GM19467 (cell line): ENCODE measurements around the gene REPIN1.

Experiments
- ATAC-seq: cut with Tn5 transposase; IDR thresholded peaks from one replicate; pipeline ENCODE4 v1.9.1; 2021; ENCODE audit warnings: mild to moderate bottlenecking, moderate library complexity; ENCODE audit not compliant: unreplicated experiment

REPIN1 gene

DNA sequence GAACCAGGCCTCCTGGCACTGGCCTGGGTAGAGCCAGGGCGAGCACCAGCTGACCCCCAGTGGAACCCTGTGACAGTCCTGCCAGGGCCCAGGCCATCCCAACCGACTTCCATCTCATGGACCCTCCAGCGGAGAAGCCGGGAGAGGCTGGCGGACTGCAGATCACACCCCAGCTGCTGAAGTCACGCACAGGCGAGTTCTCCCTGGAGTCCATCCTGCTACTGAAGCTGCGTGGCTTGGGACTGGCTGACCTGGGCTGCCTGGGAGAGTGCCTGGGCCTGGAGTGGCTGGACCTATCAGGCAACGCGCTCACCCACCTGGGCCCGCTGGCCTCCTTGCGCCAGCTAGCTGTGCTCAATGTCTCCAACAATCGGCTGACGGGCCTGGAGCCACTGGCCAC lies 31.9 kb upstream of the REPIN1 start:
- no peak for ATAC-seq

DNA sequence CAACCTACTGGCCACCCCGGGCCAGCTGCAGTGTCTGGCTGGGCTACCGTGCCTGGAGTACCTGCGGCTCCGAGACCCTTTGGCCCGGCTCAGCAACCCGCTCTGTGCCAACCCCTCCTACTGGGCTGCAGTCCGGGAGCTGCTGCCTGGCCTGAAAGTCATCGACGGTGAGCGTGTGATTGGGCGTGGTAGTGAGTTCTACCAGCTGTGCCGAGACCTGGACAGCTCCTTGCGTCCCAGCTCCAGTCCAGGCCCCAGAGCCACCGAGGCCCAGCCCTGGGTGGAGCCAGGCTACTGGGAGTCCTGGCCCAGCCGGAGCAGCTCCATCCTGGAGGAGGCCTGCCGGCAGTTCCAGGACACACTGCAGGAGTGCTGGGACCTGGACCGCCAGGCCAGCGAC lies 31.4 kb upstream of the REPIN1 start:
- no peak for ATAC-seq

DNA sequence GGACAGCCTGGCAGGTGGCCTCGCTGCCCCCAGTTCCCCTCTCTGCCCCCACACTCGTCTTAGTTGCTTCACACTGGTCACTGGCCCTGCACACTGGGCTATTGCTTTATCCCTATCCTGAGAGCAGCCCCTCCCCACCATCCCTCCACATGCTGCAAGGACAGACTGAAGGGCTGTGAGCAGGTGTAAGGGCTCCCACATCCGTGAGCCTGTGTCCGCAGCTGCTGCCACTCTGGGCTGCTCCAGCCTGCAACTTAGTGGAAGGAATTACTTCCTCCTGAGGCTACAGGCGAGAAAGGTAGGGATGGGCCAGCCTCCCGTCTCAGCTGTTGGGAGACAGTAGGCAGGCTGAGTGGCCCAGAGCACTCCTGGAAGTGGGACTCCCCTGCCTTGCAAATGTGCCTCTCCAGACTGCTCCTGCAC lies 31.0 kb upstream of the REPIN1 start:
- no peak for ATAC-seq

GRCh38 chr7:150338166-150338829 lies 30.3 kb upstream of the REPIN1 start:
- no peak for ATAC-seq

DNA sequence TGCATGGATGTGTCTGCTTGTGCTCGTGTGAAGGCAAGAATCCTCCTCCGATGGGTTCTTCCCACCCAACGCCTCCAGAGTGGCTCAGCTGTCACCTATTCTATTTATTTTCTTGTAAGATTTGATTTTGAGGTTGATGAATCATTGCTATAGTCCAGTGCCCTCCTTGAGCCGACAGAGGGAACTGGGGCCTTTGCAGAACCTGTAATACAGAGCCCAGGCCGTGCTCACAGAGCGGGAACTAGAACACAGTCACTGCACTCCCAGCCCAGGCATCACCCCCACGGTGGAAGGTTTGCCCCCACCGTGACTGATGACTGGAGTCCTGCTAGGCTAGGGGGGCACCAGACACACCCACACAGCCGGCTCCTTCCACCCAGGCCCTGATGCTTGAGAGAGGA lies 29.2 kb upstream of the REPIN1 start:
- no peak for ATAC-seq

DNA sequence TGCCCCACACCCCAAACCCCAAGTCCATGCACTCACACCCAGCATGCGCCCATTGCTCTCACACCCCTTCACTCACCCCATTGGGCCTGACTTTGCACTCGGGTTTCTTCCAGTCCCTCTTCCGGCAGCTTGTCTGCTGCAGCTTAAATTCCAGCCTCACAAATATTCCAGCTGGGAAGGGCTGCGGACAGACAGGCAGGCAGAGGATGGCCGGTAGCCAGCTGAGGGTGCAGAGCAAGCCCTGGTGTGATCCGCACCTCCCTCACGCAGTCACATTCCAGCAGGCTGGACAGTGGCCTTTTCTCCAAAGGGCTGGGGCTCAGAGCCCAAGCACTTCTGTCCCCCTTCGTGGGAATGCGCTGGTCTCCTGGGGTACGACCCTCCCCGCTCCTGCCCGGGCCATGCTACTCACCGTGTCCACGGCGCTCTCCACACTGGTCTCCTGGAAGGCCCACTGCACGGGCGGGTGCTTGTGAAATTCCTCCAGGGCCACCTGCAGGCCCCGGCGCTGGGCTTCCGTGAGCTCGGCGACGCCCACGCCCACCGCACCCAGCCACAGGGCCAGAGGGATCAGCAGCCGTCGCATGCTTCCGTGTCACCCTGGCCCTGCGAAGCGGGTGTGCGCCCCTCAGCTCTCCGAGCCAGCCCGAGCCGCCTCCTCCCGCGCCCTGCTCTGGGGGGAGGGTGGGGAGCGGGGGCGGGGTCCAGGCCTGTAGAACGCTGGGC lies 28.4 kb upstream of the REPIN1 start:
- no peak for ATAC-seq

DNA sequence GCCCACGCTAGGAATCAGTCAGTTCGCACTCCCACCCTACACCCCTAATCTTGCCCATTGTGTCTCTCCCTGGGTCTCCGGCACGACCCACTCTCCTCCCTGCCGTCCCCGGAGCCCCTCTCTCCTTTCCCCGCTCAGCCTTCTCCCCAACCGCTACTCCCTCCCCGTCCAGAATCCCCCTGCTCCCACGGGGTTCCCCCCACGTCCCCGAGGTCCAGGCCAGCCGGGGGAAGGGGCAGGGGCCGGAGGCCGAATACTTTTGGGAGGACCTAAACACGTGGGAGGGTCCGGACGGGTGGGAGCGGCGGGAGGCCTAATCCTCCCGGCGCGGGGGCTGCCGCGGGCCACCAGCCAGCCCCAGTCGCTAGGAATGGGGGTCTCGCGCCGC lies 27.8 kb upstream of the REPIN1 start:
- ATAC-seq = no peak

DNA sequence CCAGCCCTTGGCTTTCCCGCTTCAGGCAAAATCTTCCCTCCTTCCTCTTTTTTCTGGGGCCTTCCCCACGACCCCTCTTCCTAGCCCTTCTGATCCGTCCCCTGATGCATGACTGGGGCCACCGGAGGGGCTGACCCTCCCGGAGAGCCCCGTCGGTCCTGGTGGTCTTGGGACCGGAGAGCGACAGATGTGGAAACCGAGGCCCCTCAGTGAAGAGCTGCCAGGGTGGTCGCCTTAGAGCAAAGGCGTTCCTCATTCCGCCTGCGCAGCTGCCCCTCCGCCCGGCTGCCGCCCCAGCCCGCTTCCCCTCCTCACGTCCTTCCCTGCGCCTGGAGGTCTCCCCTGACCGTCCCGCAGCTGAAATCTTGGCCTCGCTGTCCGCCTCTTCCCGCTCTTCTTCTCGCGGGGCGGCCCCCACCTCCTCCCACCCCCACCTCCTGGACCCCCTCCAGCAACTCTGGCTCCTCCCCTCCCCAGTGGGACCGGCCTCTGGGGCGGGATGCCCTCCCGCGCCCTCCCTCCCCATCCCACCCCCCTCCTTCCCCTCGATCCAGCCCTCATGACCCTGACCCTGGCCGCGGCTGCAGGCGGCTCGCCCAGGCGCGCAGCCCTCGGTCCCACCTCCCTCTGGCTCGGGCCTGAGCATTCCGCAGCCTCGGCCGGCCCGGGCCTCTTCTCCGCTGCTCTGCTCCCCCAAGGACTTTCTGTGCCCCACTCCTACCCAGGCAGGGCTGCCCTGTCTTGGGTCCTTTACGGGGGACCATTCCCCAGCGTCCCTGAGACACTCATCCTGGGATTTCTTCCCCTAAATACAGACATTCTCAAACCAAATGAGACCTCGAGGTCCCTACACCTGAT lies 27.1 kb upstream of the REPIN1 start, which contains the start of gene RARRES2:
Gene RARRES2, minus strand, starts transcription at position 367 of the 858 bp plus-strand sequence. CDS start 1,020 bp downstream, outside the sequence.
- ATAC-seq = no peak

DNA sequence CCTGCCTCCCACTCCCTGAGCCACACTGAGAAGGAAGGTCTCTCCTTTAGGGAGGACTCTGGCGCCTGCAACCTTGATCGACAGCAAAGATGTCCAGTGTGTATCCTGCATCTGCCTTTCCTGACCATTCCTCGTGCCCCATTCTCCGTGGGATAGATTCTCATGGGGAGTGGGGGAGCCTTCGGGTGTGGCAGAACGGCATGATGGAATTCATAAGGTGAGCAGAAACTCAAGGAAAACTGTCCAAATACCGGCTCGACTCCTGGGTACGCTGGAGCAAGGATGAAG lies 26.6 kb upstream of the REPIN1 start:
- no peak for ATAC-seq

DNA sequence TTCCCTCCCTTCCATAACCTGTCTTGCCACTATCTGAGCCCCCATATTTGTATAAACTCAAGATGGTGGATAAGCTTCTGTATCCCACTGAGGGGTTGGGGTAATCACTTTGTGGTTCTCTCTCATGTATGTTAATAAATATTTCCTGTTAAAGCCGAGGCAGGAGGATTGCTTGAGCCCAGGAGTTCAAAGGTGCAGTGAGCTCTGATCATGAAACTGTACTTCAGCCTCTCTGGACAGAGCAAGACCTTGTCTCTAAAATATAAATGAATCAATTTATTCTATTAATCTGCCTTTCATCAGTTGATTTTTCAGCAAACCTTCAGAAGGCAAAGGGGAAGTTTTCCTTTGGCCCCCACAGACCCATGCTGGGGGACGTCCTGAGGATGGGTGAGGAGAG lies 25.4 kb upstream of the REPIN1 start:
- ATAC-seq = no peak

GRCh38 chr7:150344299-150344698 lies 24.3 kb upstream of the REPIN1 start:
- no peak for ATAC-seq

DNA sequence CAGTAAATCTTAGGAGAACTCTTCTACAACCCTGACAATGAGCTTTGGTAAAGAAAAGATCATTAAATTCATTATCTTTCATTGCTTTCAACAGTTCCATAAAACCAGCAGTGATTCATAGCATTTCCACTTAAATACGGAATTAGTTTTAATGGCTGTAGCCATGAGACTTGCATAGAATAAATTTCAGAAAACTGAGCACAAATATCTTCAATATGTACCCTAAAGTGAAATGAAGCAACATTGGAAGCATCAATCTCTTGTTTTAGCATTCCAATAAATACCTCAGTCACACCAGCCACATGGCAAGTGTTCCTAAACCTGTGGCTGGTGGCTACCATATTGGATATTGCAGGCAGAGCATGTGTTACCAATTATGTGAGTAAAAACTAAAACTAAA lies 23.6 kb upstream of the REPIN1 start:
- ATAC-seq = no peak

- no peak for ATAC-seq
Measured at GRCh38 chr7:150346922-150347321, 21.7 kb upstream of the REPIN1 start.

DNA sequence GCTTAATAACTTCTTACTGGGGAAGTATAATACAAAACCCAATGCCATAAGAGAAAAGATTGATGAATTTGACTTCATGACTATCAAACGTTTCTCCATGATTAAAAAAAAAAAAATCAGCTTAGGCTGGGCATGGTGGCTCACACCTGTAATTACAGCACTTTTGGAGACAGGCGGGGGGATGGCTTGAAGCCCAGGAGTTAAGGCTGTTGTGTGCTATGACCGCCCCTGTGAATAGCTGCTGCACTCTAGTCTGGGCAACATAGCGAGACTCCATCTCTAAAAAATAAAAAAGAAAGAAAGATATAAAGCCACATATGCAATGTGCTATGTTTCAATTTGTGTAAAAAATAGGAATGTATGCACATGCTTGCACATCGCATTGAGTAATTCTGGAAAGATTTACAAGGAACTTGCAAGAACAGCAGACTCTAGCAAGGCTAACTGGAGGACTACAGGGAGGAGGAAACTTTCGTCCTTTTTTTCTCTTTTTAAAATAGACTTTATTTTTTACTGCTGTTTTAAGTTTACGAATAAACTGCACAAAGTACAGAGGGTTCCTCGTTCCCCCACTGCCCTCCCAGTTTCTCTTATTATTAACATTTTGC lies 16.9 kb upstream of the REPIN1 start:
- ATAC-seq = no peak

DNA sequence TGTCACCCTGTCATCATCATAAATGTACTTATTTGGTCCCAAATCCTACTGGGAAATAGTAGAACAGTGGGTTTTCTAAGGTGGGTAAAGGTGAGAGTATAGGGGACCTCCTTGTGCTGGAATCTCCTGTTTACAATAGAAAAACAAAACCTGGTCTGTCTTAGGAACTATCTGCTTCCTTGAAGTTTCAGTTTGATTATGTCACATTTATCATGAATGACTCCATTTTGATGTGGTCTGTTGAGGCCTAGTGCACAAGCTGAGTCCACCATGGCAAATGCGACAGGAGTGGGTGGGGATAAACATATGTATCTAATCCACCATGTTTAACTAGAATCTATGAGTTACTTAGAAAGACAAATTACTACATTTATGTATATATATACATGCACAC lies 13.0 kb upstream of the REPIN1 start:
- no peak for ATAC-seq

GRCh38 chr7:150356265-150356897 lies 12.2 kb upstream of the REPIN1 start:
- no peak for ATAC-seq

GRCh38 chr7:150357270-150357669 lies 11.4 kb upstream of the REPIN1 start:
- no peak for ATAC-seq

DNA sequence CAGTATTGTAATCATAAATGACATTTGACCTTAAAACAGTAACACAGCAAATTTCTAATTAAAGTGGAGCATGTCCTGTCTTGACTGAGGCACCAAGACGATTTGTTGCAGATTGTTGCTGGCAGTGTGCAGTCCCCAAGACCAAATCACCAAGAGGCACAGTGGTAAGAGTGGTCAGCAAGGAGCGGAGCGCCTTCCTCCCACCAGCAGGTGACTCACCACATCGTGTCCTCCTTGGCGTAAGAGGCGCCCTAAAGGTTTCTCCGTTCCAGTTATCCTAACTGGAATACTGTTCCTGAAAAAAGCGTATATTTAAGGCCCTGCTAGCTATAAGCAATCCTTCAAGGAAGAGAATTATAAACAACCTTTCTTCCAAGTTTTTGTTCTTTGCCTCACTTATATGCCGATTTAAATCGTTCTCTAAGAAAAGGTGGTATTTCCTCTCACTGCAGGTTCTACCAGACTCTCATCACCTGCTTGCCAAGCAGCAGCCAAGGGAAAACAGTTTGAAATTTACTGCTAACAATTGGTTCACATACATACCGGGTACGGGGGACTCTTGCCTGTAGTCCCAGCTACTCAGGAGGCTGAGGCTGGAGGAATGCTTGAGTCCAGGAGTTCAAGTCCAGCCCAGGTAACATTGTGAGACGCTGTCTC lies 10.7 kb upstream of the REPIN1 start:
- no peak for ATAC-seq

DNA sequence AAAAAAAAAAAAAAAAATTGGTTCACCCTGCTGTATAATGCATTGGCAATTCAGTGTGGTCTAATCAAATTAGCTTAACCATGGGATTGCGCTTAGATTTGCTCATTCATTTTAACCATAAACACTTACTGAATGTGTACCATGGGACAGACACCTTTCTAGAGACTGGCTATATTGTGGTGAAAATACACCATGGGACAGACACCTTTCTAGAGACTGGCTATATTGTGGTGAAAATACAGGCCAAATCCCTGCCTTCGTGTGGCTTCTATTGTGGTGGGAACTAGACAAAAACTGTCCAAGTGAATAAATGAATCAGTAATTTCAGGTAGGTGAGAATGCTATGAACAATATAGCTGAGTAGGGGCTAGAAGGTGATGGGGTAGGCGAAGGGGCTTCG lies 10.2 kb upstream of the REPIN1 start:
- ATAC-seq = no peak

DNA sequence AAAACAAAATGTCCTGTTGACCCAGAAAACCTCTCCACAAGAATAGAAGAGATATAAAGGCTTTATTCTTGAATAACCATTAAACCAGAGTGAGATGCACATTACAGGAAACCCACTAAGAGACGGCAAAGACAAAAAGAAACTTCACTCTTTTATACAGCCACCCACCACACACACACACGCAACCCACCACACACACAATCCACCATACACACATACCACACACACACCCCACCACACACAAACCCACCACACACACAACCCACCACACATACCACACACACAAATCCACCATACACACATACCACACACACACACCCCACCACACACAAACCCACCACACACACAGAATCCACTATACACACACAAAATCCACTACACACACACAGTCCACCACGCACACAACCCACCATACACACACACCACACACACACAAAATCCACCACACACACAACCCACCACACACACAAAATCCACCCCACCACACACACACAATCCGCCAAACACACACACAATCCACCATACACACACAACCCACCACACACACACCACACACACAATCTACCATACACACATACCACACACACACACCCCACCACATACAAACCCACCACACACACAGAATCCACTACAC lies 9.5 kb upstream of the REPIN1 start:
- no peak for ATAC-seq
